ENCODE measurements around the gene TMEM233.

- TF ChIP-seq, protein P1, sequence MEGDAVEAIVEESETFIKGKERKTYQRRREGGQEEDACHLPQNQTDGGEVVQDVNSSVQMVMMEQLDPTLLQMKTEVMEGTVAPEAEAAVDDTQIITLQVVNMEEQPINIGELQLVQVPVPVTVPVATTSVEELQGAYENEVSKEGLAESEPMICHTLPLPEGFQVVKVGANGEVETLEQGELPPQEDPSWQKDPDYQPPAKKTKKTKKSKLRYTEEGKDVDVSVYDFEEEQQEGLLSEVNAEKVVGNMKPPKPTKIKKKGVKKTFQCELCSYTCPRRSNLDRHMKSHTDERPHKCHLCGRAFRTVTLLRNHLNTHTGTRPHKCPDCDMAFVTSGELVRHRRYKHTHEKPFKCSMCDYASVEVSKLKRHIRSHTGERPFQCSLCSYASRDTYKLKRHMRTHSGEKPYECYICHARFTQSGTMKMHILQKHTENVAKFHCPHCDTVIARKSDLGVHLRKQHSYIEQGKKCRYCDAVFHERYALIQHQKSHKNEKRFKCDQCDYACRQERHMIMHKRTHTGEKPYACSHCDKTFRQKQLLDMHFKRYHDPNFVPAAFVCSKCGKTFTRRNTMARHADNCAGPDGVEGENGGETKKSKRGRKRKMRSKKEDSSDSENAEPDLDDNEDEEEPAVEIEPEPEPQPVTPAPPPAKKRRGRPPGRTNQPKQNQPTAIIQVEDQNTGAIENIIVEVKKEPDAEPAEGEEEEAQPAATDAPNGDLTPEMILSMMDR (conservative IDR thresholded peaks at IDR 0.05; ENCODE audit: low read depth in 2 of 2) = no peak
- TF ChIP-seq POLR2AphosphoS5 (IDR thresholded peaks at IDR 0.05; ENCODE audit: low read depth) (no peak), EZH2 (IDR thresholded peaks at IDR 0.05; ENCODE audit: low read depth, unreplicated experiment) (no peak), CREB1 (CRISPR knock-in tag; IDR thresholded peaks at IDR 0.05; ENCODE audit: low read depth) (no peak), REST (IDR thresholded peaks at IDR 0.05; ENCODE audit: unreplicated experiment) (no peak), STAT1 (IDR thresholded peaks at IDR 0.05; ENCODE audit: unreplicated experiment) (no peak), JUNB (IDR thresholded peaks at IDR 0.05; ENCODE audit: unreplicated experiment) (no peak), EZH2phosphoT487 (IDR thresholded peaks at IDR 0.05; ENCODE audit: unreplicated experiment) (no peak), NANOG (IDR thresholded peaks at IDR 0.05; ENCODE audit: borderline replicate concordance) (no peak), ZNF462 (CRISPR knock-in tag; IDR thresholded peaks at IDR 0.05) (no peak), ZNF331 (CRISPR knock-in tag; IDR thresholded peaks at IDR 0.05; ENCODE audit: low read depth) (no peak)
Measured at GRCh38 chr12:119615518-119616475, 22.2 kb downstream of the TMEM233 start.

Measured in GM23338 (cell line).